B cell (primary cell): Measurements from ENCODE around the gene HOXC4. TPM values are rescaled to one million over a fixed set of nuclear protein-coding genes. Genes with fewer than 3 reads are reported as not detected.
A peak's percentile ranks its signal among the peaks of the same experiment; 100 is the strongest.
"Not testable (repeated sequence)": the region's sequence is repeated elsewhere in the genome, so short reads cannot be mapped to it uniquely, and the experiment has no call there.

Experiments used
- ATAC-seq: fragments of 200-7000 bp; cut with Tn5 transposase; one replicate; pipeline ENCODE4 v1.10.0; 2021; ENCODE audit warnings: low read depth, mild to moderate bottlenecking, moderate number of reproducible peaks, moderate library complexity
- CTCF ChIA-PET: fragments of 350-600 bp; sonication (Branson Sonifier 250); formaldehyde crosslinking; loops from one replicate; lab custom pipeline; 2021; ENCODE audit warnings: antibody characterized with exemption, inconsistent platforms; lab: Charles Lee
- POLR2A ChIA-PET: fragments of 350-600 bp; sonication (Branson Sonifier 250); formaldehyde crosslinking; loops from one replicate; lab custom pipeline; 2021; ENCODE audit warnings: antibody characterized with exemption; lab: Charles Lee
- DNase-seq: peaks from one replicate; pipeline ENCODE4 v3.0.0; 2013
- H2AFZ ChIP-seq: 2 replicates; pipeline ENCODE4 v1.6.1; 2012; ENCODE audit warnings: mild to moderate bottlenecking, low read depth, low read length; ENCODE audit not compliant: insufficient read depth, poor library complexity, severe bottlenecking
- H3K27ac ChIP-seq, 2 donors: 1 replicate in 1 of 2; 2 replicates in 1 of 2; pipeline ENCODE4 v1.5.1; 2012 to 2013; ENCODE audit warnings: low read length in 2 of 2, mild to moderate bottlenecking in 2 of 2, moderate library complexity in 1 of 2
- H3K27me3 ChIP-seq, 4 experiments: fragments of 200-600 bp in 1 of 4; sonication (generic) in 1 of 4; replicated peaks in 1 of 4; 1 replicate in 2 of 4; 2 replicates in 2 of 4; pipeline versions ENCODE4 v1.6.1 to v1.7.0; 2013 to 2016; ENCODE audit warnings: low read length in 3 of 4, mild to moderate bottlenecking in 2 of 4, mixed read lengths in 1 of 4, moderate library complexity in 1 of 4; ENCODE audit not compliant: insufficient read depth in 4 of 4, control insufficient read depth in 3 of 4; ENCODE audit errors: control extremely low read depth in 1 of 4
- H3K36me3 ChIP-seq, 2 experiments: replicated peaks in 1 of 2; 1 replicate in 1 of 2; 2 replicates in 1 of 2; pipeline versions ENCODE4 v1.6.1 to v1.7.1; 2013; ENCODE audit warnings: low read length in 1 of 2; ENCODE audit not compliant: insufficient read depth in 2 of 2, control insufficient read depth in 1 of 2; ENCODE audit errors: control extremely low read depth in 1 of 2, extremely low read depth in 1 of 2
- H3K4me1 ChIP-seq, 2 donors: fragments of 200-600 bp in 1 of 2; sonication (generic) in 1 of 2; 1 replicate in 1 of 2; 2 replicates in 1 of 2; pipeline versions ENCODE4 v1.5.1 to v1.6.1; 2013 to 2017; ENCODE audit warnings: low read length in 2 of 2; ENCODE audit not compliant: control insufficient read depth in 2 of 2, insufficient read depth in 2 of 2
- H3K4me2 ChIP-seq: replicated peaks from 2 replicates; pipeline ENCODE3; 2012; ENCODE audit warnings: mild to moderate bottlenecking, low read depth, low read length; ENCODE audit not compliant: poor library complexity, severe bottlenecking
- H3K4me3 ChIP-seq, 5 experiments: fragments of 200-600 bp in 1 of 5; sonication (generic) in 1 of 5; 1 replicate in 3 of 5; 2 replicates in 2 of 5; pipeline versions ENCODE4 v1.5.1 to v1.7.0; 2011 to 2016; ENCODE audit warnings: low read length in 4 of 5, mild to moderate bottlenecking in 4 of 5, low read depth in 2 of 5, control low read depth in 1 of 5, moderate library complexity in 1 of 5; ENCODE audit not compliant: insufficient read depth in 1 of 5; ENCODE audit errors: control extremely low read depth in 1 of 5, extremely low read depth in 1 of 5
- H3K79me2 ChIP-seq: fragments of 200-600 bp; sonication (generic); one replicate; pipeline ENCODE4 v1.6.0; 2016; ENCODE audit warnings: low read length; ENCODE audit not compliant: control insufficient read depth, insufficient read depth
- H3K9ac ChIP-seq: fragments of 200-600 bp; sonication (generic); 2 replicates; pipeline ENCODE4 v1.6.1; 2017; ENCODE audit warnings: mild to moderate bottlenecking, low read length, moderate library complexity
- H3K9me3 ChIP-seq, 3 donors: one replicate each; pipeline versions ENCODE4 v1.6.1 to v1.7.1; 2013; ENCODE audit warnings: low read length in 2 of 3; ENCODE audit not compliant: control insufficient read depth in 2 of 3, insufficient read depth in 1 of 3; ENCODE audit errors: control extremely low read depth in 1 of 3
- H4K20me1 ChIP-seq: 2 replicates; pipeline ENCODE4 v1.6.0; 2012; ENCODE audit warnings: mild to moderate bottlenecking, low read length; ENCODE audit not compliant: insufficient read depth, control insufficient read depth, poor library complexity, severe bottlenecking
- H3K27ac Mint-ChIP-seq: one replicate; pipeline ENCODE4 v1.8.0; 2021; ENCODE audit warnings: mixed read lengths
- H3K27me3 Mint-ChIP-seq: one replicate; pipeline ENCODE4 v1.8.0; 2021; ENCODE audit warnings: mixed read lengths
- H3K4me1 Mint-ChIP-seq: one replicate; pipeline ENCODE4 v1.8.0; 2021; ENCODE audit warnings: mixed read lengths
- H3K4me3 Mint-ChIP-seq: one replicate; pipeline ENCODE4 v1.8.0; 2021; ENCODE audit warnings: mixed read lengths
- H3K9me3 Mint-ChIP-seq: one replicate; pipeline ENCODE4 v1.8.0; 2022; ENCODE audit warnings: mixed read lengths; ENCODE audit not compliant: insufficient read depth
- WGBS: methylation state at CpG from one replicate; pipeline ENCODE4 v1.1.5; 2013; ENCODE audit warnings: missing lambda C conversion rate; ENCODE audit not compliant: insufficient coverage; 5-methylcytosine and 5-hydroxymethylcytosine counted together
- intact Hi-C: fragments of 100-400 bp; cut with micrococcal nuclease; formaldehyde crosslinking; loops from one replicate; pipeline ENCODE4 v1.10.0; 2022
- polyA plus RNA-seq: library from polyadenylated mRNA; depleted of rRNA; stranded (reverse); fragments of >200 nt; gene quantifications from 2 replicates; pipeline ENCODE4 v1.2.3, GENCODE V29; 2012
- total RNA-seq, 2 donors: library from RNA; stranded (reverse); fragments of 120-200 nt in 1 of 2; gene quantifications; 1 replicate in 1 of 2; 2 replicates in 1 of 2; pipeline versions ENCODE4 v1.2.3 to v1.2.4, GENCODE V29; 2013 to 2022

Gene HOXC4
- total and polyA plus RNA-seq, 2 donors (not counting 1 experiment from before 2014, with no cell fraction given) = 4.3 to 6.5 TPM

DNA sequence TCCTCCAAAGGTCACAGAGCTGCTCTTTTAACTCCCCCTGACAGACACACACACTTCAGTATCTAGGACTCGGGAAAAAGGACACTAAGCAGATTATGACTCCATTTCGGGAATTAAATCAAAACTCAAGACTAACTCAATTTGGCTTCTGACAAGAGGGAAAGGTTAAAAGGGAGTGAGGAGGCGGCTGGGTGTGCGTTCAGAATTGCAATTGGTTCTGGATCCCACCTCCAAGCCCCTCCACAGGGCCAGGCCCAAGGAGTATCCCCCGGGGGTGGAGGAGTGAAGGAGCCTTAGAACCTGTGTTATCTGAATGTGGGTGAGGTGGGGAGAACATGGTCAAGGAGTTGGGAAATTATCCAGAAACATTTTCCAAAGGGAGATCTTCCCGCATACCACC, 35.8 kb downstream of the HOXC4 start:
- 100% methylated on average over 1 of the region's 6 CpGs for WGBS

GRCh38 chr12:54090312-54090711, 36.7 kb downstream of the HOXC4 start:
- H3K9me3 Mint-ChIP-seq, H2AFZ ChIP-seq, POLR2A ChIA-PET, H3K79me2 ChIP-seq, CTCF ChIA-PET, H3K4me2 ChIP-seq, H3K36me3 ChIP-seq, H3K9me3 ChIP-seq, H3K27ac ChIP-seq, H3K9ac ChIP-seq, intact Hi-C loops, DNase-seq, H3K4me1 Mint-ChIP-seq, H3K4me1 ChIP-seq, H4K20me1 ChIP-seq, ATAC-seq, H3K27ac Mint-ChIP-seq: not testable (repeated sequence)
- 9% methylated on average over 19 of the region's 37 CpGs for WGBS
- Histone ChIP-seq H3K27me3 (peaks cover 0 to 13% (median 2%) of the 10 kb centered on the region in 4 experiments), H3K4me3 (peak overlapping the region in 1 of 5 experiments; percentile 12)
- Mint-ChIP-seq H3K27me3 (peaks cover 55% of the 10 kb centered on the region), H3K4me3 (peak overlapping the region; percentile 73)

More for the DNA sequence above, 35.8 kb downstream of the HOXC4 start:
- DNase-seq, H3K36me3 ChIP-seq, H2AFZ ChIP-seq, H3K27ac ChIP-seq, H3K9me3 ChIP-seq, H3K4me3 ChIP-seq, intact Hi-C loops, H3K4me1 Mint-ChIP-seq, H3K9me3 Mint-ChIP-seq, H3K4me2 ChIP-seq, CTCF ChIA-PET, H3K4me1 ChIP-seq, ATAC-seq, H3K79me2 ChIP-seq, H3K9ac ChIP-seq, POLR2A ChIA-PET, H4K20me1 ChIP-seq, H3K27ac Mint-ChIP-seq: not testable (repeated sequence)
- peaks cover 0 to 13% (median 2%) of the 10 kb centered on the region in 4 experiments for H3K27me3 ChIP-seq
- Mint-ChIP-seq H3K27me3 (peaks cover 49% of the 10 kb centered on the region), H3K4me3 (peak overlapping the region; percentile 73)

DNA sequence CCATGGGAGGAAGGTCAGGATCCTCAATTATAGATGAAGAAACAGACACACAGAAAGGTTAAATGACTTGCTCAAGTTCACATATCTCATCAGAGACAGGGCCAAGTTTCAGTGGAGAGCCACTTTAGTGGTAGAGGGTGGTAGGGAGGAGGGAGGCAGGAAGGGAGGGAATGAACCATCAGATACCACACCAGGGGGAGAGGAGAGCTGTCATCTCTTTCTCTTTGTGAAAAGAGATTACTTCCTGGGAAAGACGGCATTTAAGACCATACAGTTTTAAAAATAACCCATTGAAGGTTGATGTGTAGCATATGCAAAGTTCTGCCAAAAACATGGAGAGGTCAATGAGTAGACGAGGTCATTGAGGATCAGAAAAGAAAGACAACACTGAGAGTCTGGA, 39.3 kb downstream of the HOXC4 start:
- H3K36me3 ChIP-seq, H3K4me1 Mint-ChIP-seq, H4K20me1 ChIP-seq, H3K27ac ChIP-seq, ATAC-seq, H2AFZ ChIP-seq, H3K4me3 Mint-ChIP-seq, H3K79me2 ChIP-seq, H3K9me3 ChIP-seq, CTCF ChIA-PET, POLR2A ChIA-PET, H3K4me1 ChIP-seq, H3K9me3 Mint-ChIP-seq, H3K4me3 ChIP-seq, intact Hi-C loops, DNase-seq, H3K4me2 ChIP-seq, H3K27ac Mint-ChIP-seq, H3K9ac ChIP-seq: not testable (repeated sequence)
- peaks cover 0 to 16% (median 2%) of the 10 kb centered on the region in 4 experiments for H3K27me3 ChIP-seq
- 75% methylated on average over 1 of the region's 2 CpGs for WGBS
- peaks cover 55% of the 10 kb centered on the region for H3K27me3 Mint-ChIP-seq

DNA sequence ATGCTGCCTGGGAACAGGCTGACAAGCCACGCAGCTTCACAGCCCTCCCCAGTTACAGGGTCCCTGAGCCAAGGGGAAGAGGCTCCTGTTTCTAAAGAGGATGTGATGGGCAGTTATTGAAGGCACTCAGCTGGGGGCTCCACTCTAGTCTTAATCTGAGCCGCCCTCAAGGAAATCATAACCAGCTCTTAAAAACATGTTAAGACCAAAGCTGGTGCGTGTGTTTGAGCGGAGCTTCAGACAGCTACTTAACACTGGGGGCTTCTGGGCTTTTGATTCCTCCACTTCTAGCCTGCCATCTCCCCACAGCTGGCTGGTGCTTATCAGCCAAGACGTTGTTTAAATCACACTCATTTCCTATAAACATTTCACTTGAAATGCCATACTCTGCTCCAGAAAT, 42.3 kb downstream of the HOXC4 start:
- H2AFZ ChIP-seq, CTCF ChIA-PET, H3K4me1 Mint-ChIP-seq, H3K27ac ChIP-seq, H3K4me3 Mint-ChIP-seq, H3K36me3 ChIP-seq, H4K20me1 ChIP-seq, H3K27ac Mint-ChIP-seq, H3K9ac ChIP-seq, H3K9me3 ChIP-seq, H3K4me2 ChIP-seq, ATAC-seq, POLR2A ChIA-PET, H3K4me3 ChIP-seq, H3K9me3 Mint-ChIP-seq, DNase-seq, H3K79me2 ChIP-seq, intact Hi-C loops, H3K4me1 ChIP-seq: not testable (repeated sequence)
- WGBS = 100% methylated on average over 3 of the region's 5 CpGs
- peaks cover 0 to 12% (median 3%) of the 10 kb centered on the region in 4 experiments for H3K27me3 ChIP-seq
- peaks cover 38% of the 10 kb centered on the region for H3K27me3 Mint-ChIP-seq
